ENCODE data around the gene FAM227B.

DNA sequence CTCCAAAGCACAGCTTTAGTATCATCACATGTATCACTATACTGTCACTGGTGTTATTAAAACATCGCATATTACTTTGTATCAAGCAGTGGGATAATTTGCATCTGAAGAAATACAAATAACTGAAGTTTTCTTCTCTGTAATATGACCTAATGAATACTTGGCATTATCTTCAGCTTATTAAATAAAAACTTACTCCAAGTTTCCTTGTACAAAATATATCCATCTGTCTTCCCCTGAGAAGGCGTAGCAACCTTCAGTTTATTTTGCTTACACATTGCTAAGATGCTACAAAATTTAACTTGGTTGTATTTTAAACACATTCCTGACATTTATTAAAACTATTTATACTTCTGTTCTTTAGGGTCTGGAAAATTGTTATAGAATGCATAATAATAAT, 183.9 kb downstream of the FAM227B start:
- no peak for TF ChIP-seq POLR2A (IDR thresholded peaks at IDR 0.05)
- no peak for TF ChIP-seq CTCF (IDR thresholded peaks at IDR 0.05)
- no peak for TF ChIP-seq POLR2AphosphoS5 (IDR thresholded peaks at IDR 0.05; ENCODE audit: insufficient read depth in 1 of 2, low read depth in 1 of 2)

Data from vagina (tissue), 2 donors.